Astrocyte (in vitro differentiated cells and primary cell): ENCODE data around the gene COX10. TPM values are rescaled to one million over a fixed set of nuclear protein-coding genes. Genes with fewer than 3 reads are reported as not detected.
A peak's percentile ranks its signal among the peaks of the same experiment; 100 is the strongest.
"Not testable (repeated sequence)": the region's sequence is repeated elsewhere in the genome, so short reads cannot be mapped to it uniquely, and the experiment has no call there.

Experiments
- DNase-seq: peaks from one replicate; pipeline ENCODE4 v3.0.0-alpha.2; 2010; ENCODE audit warnings: low read depth
- FAIRE-seq: peaks from 2 replicates; lab custom pipeline; 2011; peaks lifted over from hg19 to GRCh38; lab: Jason Lieb, UNC
- H2AFZ ChIP-seq: 2 replicates; pipeline ENCODE4 v1.6.0; 2012; ENCODE audit warnings: low read depth, low read length, inconsistent platforms
- H3K27ac ChIP-seq: 2 replicates; pipeline ENCODE4 v1.5.1; 2011; ENCODE audit warnings: low read depth, low read length, inconsistent platforms
- H3K27me3 ChIP-seq: 2 replicates; pipeline ENCODE4 v1.6.0; 2011; ENCODE audit warnings: low read length, inconsistent platforms; ENCODE audit not compliant: insufficient read depth
- H3K36me3 ChIP-seq: 2 replicates; pipeline ENCODE4 v1.5.1; 2011; ENCODE audit warnings: low read length, inconsistent platforms; ENCODE audit not compliant: insufficient read depth
- H3K4me1 ChIP-seq: 2 replicates; pipeline ENCODE4 v1.5.1; 2011; ENCODE audit warnings: low read length, inconsistent platforms; ENCODE audit not compliant: insufficient read depth
- H3K4me2 ChIP-seq: 2 replicates; pipeline ENCODE4 v1.6.0; 2012; ENCODE audit warnings: low read length, inconsistent platforms
- H3K4me3 ChIP-seq: 2 replicates; pipeline ENCODE4 v1.5.1; 2011; ENCODE audit warnings: low read depth, mild to moderate bottlenecking, low read length, inconsistent platforms; ENCODE audit not compliant: insufficient read depth
- H3K79me2 ChIP-seq: 2 replicates; pipeline ENCODE4 v1.6.0; 2012; ENCODE audit warnings: mild to moderate bottlenecking, low read length, inconsistent platforms; ENCODE audit not compliant: insufficient read depth
- H3K9ac ChIP-seq: 2 replicates; pipeline ENCODE4 v1.6.0; 2012; ENCODE audit warnings: mild to moderate bottlenecking, low read length, inconsistent platforms
- H3K9me3 ChIP-seq: 2 replicates; pipeline ENCODE4 v1.5.1; 2012; ENCODE audit warnings: low read depth, mild to moderate bottlenecking, low read length, inconsistent platforms; ENCODE audit not compliant: insufficient read depth
- H4K20me1 ChIP-seq: 2 replicates; pipeline ENCODE4 v1.6.0; 2012; ENCODE audit warnings: low read length, inconsistent platforms; ENCODE audit not compliant: insufficient read depth
- H3K27ac Mint-ChIP-seq: one replicate; pipeline ENCODE4 v1.8.0; 2021; ENCODE audit warnings: mild to moderate bottlenecking, mixed read lengths; ENCODE audit not compliant: unreplicated experiment
- H3K27me3 Mint-ChIP-seq: one replicate; pipeline ENCODE4 v1.8.0; 2021; ENCODE audit warnings: low read depth, mixed read lengths; ENCODE audit not compliant: unreplicated experiment
- H3K36me3 Mint-ChIP-seq: one replicate; pipeline ENCODE4 v1.8.0; 2021; ENCODE audit warnings: low read depth, mixed read lengths; ENCODE audit not compliant: unreplicated experiment
- H3K4me1 Mint-ChIP-seq: one replicate; pipeline ENCODE4 v1.8.0; 2021; ENCODE audit warnings: low read depth, mixed read lengths; ENCODE audit not compliant: unreplicated experiment
- H3K4me3 Mint-ChIP-seq: one replicate; pipeline ENCODE4 v1.8.0; 2021; ENCODE audit warnings: mild to moderate bottlenecking, moderate library complexity, mixed read lengths; ENCODE audit not compliant: unreplicated experiment
- H3K9me3 Mint-ChIP-seq: one replicate; pipeline ENCODE4 v1.8.0; 2021; ENCODE audit warnings: mild to moderate bottlenecking, mixed read lengths; ENCODE audit not compliant: unreplicated experiment
- EZH2 ChIP-seq: IDR thresholded peaks from 2 replicates; pipeline ENCODE4 v1.6.1; 2012; ENCODE audit warnings: mild to moderate bottlenecking, low read length, inconsistent platforms; ENCODE audit not compliant: insufficient read depth
- total RNA-seq: library from RNA; stranded (reverse); gene quantifications from 2 replicates; pipeline ENCODE4 v1.2.1, GENCODE V29; 2021
- TF ChIP-seq, protein P1 (sequence below): IDR thresholded peaks from 2 replicates; pipeline ENCODE4 v1.5.1; 2011; ENCODE audit warnings: low read depth, mild to moderate bottlenecking, inconsistent platforms, low read length, moderate library complexity; ENCODE audit not compliant: insufficient read depth

The COX10 gene
- total RNA-seq, 1 donor from 2014 or later, result 16.4 TPM

DNA sequence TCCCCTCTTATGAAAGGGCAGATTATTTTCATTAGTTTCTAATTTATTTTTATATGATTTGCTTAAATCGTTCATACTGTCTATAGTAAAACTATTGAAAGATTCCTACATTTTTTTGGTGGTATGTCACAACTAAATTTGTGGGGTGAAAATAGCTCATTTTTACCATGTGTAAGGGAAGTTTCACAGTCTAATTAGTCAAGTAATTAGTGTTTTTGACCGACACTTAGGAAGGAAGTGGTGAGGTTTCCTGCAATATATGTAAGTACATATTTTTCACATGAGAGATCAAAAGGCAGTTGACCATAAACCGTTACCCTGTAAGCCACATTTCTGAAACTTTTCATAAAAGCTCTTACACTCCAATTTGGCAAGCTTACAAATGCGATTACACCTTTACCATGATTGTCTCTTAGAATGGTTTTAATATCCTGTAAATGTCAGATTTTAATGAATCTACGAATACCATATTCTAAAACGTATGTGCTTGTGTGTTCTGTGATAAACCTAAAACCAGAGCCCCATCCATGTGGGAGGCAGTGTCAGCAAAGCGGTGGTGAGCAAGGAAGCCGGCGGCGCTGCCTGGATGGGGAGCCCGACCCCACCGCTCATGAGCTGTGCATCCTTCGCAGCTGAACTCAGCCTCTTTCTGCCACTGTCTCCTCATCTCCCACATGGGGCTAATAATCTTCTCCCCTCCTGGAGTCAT is 123.5 kb downstream of the COX10 start:
- not testable (repeated sequence) for H3K9ac ChIP-seq, H3K4me1 ChIP-seq, H3K36me3 Mint-ChIP-seq, H3K36me3 ChIP-seq, DNase-seq, H2AFZ ChIP-seq, H4K20me1 ChIP-seq, H3K27ac ChIP-seq, H3K9me3 ChIP-seq, H3K27ac Mint-ChIP-seq, H3K4me3 ChIP-seq, H3K4me2 ChIP-seq, H3K4me3 Mint-ChIP-seq, H3K9me3 Mint-ChIP-seq, H3K79me2 ChIP-seq, H3K4me1 Mint-ChIP-seq, H3K27me3 ChIP-seq, H3K27me3 Mint-ChIP-seq
- FAIRE-seq, result peak; percentile 64

DNA sequence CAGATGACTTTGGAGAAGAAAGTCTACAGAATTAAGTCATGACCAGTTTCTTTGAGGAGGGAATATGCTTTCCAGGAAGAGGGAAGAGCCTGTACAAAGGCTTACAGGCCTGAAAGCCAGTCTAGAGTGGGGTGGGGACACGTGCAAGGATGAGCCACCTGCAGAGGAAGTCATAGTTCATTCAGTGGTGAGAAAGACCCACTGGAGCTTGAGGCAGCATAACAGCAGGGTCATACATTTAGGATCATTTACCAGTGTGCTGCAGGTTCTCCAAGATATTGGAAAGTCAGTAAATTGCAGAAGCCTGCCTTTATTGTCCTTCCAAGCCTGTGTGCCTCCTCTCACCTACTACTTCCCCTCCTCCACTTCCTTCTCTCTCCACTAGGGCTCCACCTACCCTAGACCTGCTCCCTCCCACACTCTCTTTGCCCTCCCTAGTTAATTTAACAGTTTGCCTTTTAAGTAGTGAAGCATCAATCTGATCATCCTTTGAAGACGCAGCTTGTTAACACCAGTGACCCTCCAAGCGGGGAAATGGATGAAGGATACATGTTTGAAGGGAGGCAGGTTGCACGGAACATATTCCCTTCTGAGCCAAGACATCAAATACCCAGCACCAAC is 127.2 kb downstream of the COX10 start:
- H3K27me3 ChIP-seq, result no peaks in the 10 kb centered on the region
- Mint-ChIP-seq H3K27ac (no peak overlapping the region), H3K9me3 (no peaks in the 10 kb centered on the region), H3K36me3 (peaks cover 16% of the 10 kb centered on the region), H3K4me1 (peaks cover 1% of the 10 kb centered on the region), H3K27me3 (no peaks in the 10 kb centered on the region), H3K4me3 (no peak overlapping the region)
- no peak overlapping the region for H3K4me2 ChIP-seq
- no peaks in the 10 kb centered on the region for H3K4me1 ChIP-seq
- H3K27ac ChIP-seq, result no peak overlapping the region
- peaks cover 6% of the 10 kb centered on the region for H4K20me1 ChIP-seq
- TF ChIP-seq, protein P1, sequence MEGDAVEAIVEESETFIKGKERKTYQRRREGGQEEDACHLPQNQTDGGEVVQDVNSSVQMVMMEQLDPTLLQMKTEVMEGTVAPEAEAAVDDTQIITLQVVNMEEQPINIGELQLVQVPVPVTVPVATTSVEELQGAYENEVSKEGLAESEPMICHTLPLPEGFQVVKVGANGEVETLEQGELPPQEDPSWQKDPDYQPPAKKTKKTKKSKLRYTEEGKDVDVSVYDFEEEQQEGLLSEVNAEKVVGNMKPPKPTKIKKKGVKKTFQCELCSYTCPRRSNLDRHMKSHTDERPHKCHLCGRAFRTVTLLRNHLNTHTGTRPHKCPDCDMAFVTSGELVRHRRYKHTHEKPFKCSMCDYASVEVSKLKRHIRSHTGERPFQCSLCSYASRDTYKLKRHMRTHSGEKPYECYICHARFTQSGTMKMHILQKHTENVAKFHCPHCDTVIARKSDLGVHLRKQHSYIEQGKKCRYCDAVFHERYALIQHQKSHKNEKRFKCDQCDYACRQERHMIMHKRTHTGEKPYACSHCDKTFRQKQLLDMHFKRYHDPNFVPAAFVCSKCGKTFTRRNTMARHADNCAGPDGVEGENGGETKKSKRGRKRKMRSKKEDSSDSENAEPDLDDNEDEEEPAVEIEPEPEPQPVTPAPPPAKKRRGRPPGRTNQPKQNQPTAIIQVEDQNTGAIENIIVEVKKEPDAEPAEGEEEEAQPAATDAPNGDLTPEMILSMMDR, result peak; percentile 4
- no peak for TF ChIP-seq EZH2
- FAIRE-seq (no peak), DNase-seq (no peak)
- H3K36me3 ChIP-seq, result no peaks in the 10 kb centered on the region
- no peak overlapping the region for H2AFZ ChIP-seq
- H3K9ac ChIP-seq, result no peak overlapping the region
- no peak overlapping the region for H3K4me3 ChIP-seq
- no peaks in the 10 kb centered on the region for H3K9me3 ChIP-seq
- H3K79me2 ChIP-seq, result no peaks in the 10 kb centered on the region

DNA sequence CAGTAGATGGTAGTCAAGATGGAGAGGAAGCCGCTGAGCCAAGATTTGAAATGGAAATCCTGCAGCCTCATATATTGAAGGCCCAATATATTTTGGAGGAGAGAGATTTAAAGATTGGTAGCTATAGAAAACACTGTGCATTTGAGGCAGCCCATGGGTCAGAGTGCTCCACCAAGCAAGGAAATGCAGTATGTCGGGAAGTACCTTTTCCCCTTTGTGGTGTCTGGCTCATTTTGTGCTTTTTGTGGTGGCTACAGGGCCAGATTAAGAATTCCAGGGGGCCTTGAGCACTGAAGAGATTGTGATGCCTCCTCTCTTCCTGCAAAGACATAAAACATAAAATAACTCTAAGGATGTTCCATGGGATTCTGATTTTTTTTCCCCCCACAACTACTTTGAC is 127.8 kb downstream of the COX10 start:
- Mint-ChIP-seq H3K9me3 (no peaks in the 10 kb centered on the region), H3K27me3 (no peaks in the 10 kb centered on the region), H3K36me3 (peaks cover 15% of the 10 kb centered on the region), H3K4me3 (no peak overlapping the region), H3K27ac (no peak overlapping the region), H3K4me1 (peaks cover 5% of the 10 kb centered on the region)
- H3K79me2 ChIP-seq, result no peaks in the 10 kb centered on the region
- no peak overlapping the region for H3K4me3 ChIP-seq
- H3K4me2 ChIP-seq, result no peak overlapping the region
- H3K27ac ChIP-seq, result no peak overlapping the region
- H3K9ac ChIP-seq, result no peak overlapping the region
- H3K9me3 ChIP-seq, result no peaks in the 10 kb centered on the region
- peaks cover 6% of the 10 kb centered on the region for H4K20me1 ChIP-seq
- DNase-seq, result no peak
- H2AFZ ChIP-seq, result no peak overlapping the region
- no peaks in the 10 kb centered on the region for H3K36me3 ChIP-seq
- no peaks in the 10 kb centered on the region for H3K27me3 ChIP-seq
- no peak for FAIRE-seq
- no peaks in the 10 kb centered on the region for H3K4me1 ChIP-seq
- TF ChIP-seq, protein P1, result no peak
- TF ChIP-seq EZH2, result no peak
